ENCODE results near the gene MAPK1. TPM values are rescaled to one million over a fixed set of nuclear protein-coding genes. Genes with fewer than 3 reads are reported as not detected.

The MAPK1 gene
- total RNA-seq, 2 donors from 2014 or later: 61.4 to 63.1 TPM

DNA sequence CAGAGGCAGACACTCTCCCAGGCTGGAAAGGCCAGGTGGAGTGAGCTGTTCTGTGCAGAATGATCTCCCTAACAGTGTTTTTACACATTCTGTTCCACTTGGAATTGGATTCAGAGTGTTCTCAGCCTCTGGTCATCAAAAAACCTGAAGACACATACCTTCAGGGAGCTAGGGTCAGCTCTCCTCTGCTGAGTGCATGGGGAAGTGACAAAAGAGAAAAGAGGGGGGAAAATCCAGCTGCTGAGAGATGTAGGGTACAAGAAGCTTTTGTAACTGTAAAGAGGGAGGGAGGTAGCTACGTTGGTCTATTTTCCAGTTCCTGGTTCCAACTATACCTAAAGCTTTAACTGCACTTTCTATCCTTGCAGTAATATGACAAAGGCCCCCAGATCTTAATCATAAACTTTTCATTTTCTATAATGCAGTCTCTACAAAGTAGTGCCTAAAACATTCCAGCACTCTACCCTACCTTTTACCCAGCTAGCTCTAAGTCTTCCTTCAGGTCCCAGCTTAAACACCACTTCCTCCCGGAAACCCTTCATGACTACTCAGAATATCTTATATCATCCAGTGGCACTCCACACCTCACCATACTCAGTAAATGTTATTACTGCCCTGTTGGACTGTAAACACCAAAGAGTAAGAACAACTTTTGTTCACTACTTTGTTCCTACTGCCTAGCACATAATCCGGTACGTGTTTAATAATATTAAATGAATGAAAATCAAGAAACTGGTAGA is 9.2 kb downstream of the MAPK1 start:
- no peaks in the 10 kb centered on the region for H3K27me3 ChIP-seq (replicated peaks; ENCODE audit: insufficient read depth)
- no peak for ATAC-seq (ENCODE audit: insufficient number of reproducible peaks, low FRiP score, low read depth)
- H3K4me3 ChIP-seq: no peak overlapping the region
- peak overlapping the region in 1 of 2 donors; percentile 2 for H3K27ac ChIP-seq
- no peaks in the 10 kb centered on the region for H3K9me3 ChIP-seq
- no peak for DNase-seq (ENCODE audit: low spot score)
- H3K36me3 ChIP-seq: no peaks in the 10 kb centered on the region
- TF ChIP-seq, protein P1, sequence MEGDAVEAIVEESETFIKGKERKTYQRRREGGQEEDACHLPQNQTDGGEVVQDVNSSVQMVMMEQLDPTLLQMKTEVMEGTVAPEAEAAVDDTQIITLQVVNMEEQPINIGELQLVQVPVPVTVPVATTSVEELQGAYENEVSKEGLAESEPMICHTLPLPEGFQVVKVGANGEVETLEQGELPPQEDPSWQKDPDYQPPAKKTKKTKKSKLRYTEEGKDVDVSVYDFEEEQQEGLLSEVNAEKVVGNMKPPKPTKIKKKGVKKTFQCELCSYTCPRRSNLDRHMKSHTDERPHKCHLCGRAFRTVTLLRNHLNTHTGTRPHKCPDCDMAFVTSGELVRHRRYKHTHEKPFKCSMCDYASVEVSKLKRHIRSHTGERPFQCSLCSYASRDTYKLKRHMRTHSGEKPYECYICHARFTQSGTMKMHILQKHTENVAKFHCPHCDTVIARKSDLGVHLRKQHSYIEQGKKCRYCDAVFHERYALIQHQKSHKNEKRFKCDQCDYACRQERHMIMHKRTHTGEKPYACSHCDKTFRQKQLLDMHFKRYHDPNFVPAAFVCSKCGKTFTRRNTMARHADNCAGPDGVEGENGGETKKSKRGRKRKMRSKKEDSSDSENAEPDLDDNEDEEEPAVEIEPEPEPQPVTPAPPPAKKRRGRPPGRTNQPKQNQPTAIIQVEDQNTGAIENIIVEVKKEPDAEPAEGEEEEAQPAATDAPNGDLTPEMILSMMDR (IDR thresholded peaks at IDR 0.05): no peak
- peaks cover 65 to 98% of the 10 kb centered on the region in 2 donors for H3K4me1 ChIP-seq (ENCODE audit: control insufficient read depth in 1 of 2, low read depth in 2 of 2)

DNA sequence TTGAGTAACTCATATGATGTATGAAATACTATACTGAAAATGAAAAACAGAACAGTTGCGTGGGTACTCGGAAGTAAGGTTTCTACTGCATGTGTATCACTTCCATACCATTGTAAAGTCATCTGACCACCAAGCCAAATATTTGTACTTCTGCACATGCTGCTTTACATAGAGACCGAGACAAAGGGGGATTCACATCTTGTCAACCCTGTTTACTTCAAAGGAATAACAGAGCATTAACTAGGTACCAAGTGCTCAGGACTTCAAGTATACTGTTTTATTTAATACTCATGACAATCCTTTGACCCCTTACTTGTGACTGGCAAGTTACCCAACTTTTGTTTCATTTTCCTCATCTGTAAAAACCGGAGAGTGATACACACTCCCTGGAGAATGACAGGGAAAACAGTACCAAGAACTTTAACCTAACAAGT is 9.9 kb downstream of the MAPK1 start:
- TF ChIP-seq, protein P1 (IDR thresholded peaks at IDR 0.05): no peak
- no peak overlapping the region for H3K27ac ChIP-seq
- DNase-seq (ENCODE audit: low spot score) (no peak), ATAC-seq (ENCODE audit: insufficient number of reproducible peaks, low FRiP score, low read depth) (no peak)
- H3K4me3 ChIP-seq: no peak overlapping the region
- H3K9me3 ChIP-seq: no peaks in the 10 kb centered on the region
- no peaks in the 10 kb centered on the region for H3K36me3 ChIP-seq
- no peaks in the 10 kb centered on the region for H3K27me3 ChIP-seq (replicated peaks; ENCODE audit: insufficient read depth)
- peaks cover 59 to 96% of the 10 kb centered on the region in 2 donors for H3K4me1 ChIP-seq (ENCODE audit: control insufficient read depth in 1 of 2, low read depth in 2 of 2)

DNA sequence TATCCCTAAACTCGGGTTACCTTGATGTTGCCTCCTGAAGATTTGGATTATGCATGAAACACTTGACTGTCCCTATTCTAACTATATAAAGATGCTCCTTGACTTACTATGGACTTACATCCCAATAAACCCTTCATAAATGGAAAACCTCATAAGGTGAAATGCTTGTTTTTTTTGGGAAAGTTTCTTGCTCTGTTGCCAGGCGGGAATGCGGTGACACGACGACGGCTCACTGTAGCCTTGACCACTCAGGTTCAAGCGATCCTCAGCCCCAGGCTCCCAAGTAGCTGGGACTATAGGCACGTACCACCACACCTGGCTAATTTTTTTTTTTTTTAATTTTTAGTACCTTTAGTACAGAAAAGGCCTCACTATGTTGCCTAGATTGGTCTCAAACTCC is 10.6 kb downstream of the MAPK1 start:
- Histone ChIP-seq H3K9me3 (no peaks in the 10 kb centered on the region), H3K27me3 (replicated peaks; ENCODE audit: insufficient read depth) (no peaks in the 10 kb centered on the region), H3K36me3 (no peaks in the 10 kb centered on the region), H3K4me3 (no peak overlapping the region), H3K4me1 (ENCODE audit: control insufficient read depth in 1 of 2, low read depth in 2 of 2) (peaks cover 55 to 90% of the 10 kb centered on the region in 2 donors), H3K27ac (no peak overlapping the region)
- ATAC-seq (ENCODE audit: insufficient number of reproducible peaks, low FRiP score, low read depth) (no peak), DNase-seq (ENCODE audit: low spot score) (no peak)
- TF ChIP-seq, protein P1 (IDR thresholded peaks at IDR 0.05): no peak

DNA sequence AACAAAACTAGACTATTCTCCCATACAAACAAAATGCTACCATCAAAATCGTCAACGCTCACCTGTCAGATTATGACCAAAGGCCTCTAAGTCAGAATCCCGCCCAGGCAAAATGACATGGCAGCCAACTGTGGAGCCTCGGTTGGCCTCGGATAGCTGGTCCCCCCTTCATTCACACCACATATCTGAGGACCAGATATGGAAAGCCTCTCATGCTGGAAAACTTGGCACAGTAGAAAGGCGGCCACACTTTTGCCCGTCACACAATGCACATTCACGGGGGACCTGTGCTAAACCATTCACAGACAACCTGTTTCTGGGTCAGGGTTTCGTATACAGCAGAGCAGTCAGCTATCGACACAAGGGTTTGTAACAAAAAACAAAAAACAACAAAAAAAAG is 11.2 kb downstream of the MAPK1 start:
- H3K27me3 ChIP-seq (replicated peaks; ENCODE audit: insufficient read depth): no peaks in the 10 kb centered on the region
- TF ChIP-seq, protein P1 (IDR thresholded peaks at IDR 0.05): no peak
- H3K36me3 ChIP-seq: no peaks in the 10 kb centered on the region
- no peaks in the 10 kb centered on the region for H3K9me3 ChIP-seq
- peak overlapping the region in 1 of 2 donors; percentile 13 for H3K27ac ChIP-seq
- no peak for DNase-seq (ENCODE audit: low spot score)
- no peak for ATAC-seq (ENCODE audit: insufficient number of reproducible peaks, low FRiP score, low read depth)
- H3K4me1 ChIP-seq (ENCODE audit: control insufficient read depth in 1 of 2, low read depth in 2 of 2): peaks cover 53 to 87% of the 10 kb centered on the region in 2 donors
- H3K4me3 ChIP-seq: no peak overlapping the region

DNA sequence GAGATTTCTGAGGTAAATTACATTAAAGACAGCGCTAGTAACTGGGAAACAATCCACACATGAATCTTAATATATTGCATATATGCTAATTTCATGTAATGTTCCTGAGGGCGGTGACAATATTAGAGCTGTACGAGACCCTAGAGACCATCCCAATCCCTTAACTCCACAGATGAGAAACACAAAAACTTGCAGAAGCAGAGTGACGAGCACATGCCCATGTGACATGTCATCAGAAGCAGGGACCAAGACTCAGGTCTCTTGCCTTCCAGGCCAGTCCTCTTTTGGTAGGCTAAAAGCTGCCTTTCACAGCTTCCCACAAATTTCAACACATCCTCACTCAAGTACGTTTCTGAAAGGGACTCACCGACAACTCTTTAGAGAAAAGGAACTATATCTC is 11.8 kb downstream of the MAPK1 start:
- Histone ChIP-seq H3K36me3 (no peaks in the 10 kb centered on the region), H3K27me3 (replicated peaks; ENCODE audit: insufficient read depth) (no peaks in the 10 kb centered on the region), H3K4me3 (no peak overlapping the region), H3K27ac (peak overlapping the region in 1 of 2 donors; percentile 13), H3K4me1 (ENCODE audit: control insufficient read depth in 1 of 2, low read depth in 2 of 2) (peaks cover 53 to 87% of the 10 kb centered on the region in 2 donors), H3K9me3 (no peaks in the 10 kb centered on the region)
- ATAC-seq (ENCODE audit: insufficient number of reproducible peaks, low FRiP score, low read depth): no peak
- TF ChIP-seq, protein P1 (IDR thresholded peaks at IDR 0.05): no peak
- no peak for DNase-seq (ENCODE audit: low spot score)

Data from thoracic aorta (tissue), 2 donors.